Progenitor cell of endocrine pancreas (in vitro differentiated cells): ENCODE measurements around the gene MAIP1. TPM values are rescaled to one million over a fixed set of nuclear protein-coding genes. Genes with fewer than 3 reads are reported as not detected.

ENCODE experiments used
- DNase-seq: peaks from one replicate; pipeline ENCODE4 v3.0.0; 2021; ENCODE audit warnings: low spot score; ENCODE audit not compliant: unreplicated experiment
- H3K27ac Mint-ChIP-seq: 2 replicates; pipeline ENCODE4 v1.8.0; 2021; ENCODE audit warnings: mild to moderate bottlenecking, moderate library complexity, mixed read lengths
- H3K27me3 Mint-ChIP-seq: 2 replicates; pipeline ENCODE4 v1.8.0; 2021; ENCODE audit warnings: mixed read lengths
- H3K36me3 Mint-ChIP-seq: 2 replicates; pipeline ENCODE4 v1.8.0; 2022; ENCODE audit warnings: mixed read lengths; ENCODE audit not compliant: insufficient read depth
- H3K4me1 Mint-ChIP-seq: 2 replicates; pipeline ENCODE4 v1.8.0; 2021; ENCODE audit warnings: low read depth, mixed read lengths
- H3K4me3 Mint-ChIP-seq: 2 replicates; pipeline ENCODE4 v1.8.0; 2021; ENCODE audit warnings: low read depth, mild to moderate bottlenecking, moderate library complexity, mixed read lengths
- H3K9me3 Mint-ChIP-seq: 2 replicates; pipeline ENCODE4 v1.8.0; 2021; ENCODE audit warnings: low read depth, mixed read lengths
- CTCF ChIP-seq: fragments of 200-600 bp; sonication (generic); IDR thresholded peaks from one replicate; pipeline ENCODE4 v1.5.0; 2021; ENCODE audit warnings: antibody characterized with exemption, mild to moderate bottlenecking; ENCODE audit not compliant: unreplicated experiment
- total RNA-seq: library from RNA; stranded (reverse); gene quantifications from 2 replicates; pipeline ENCODE4 v1.2.1, GENCODE V29; 2021

Gene MAIP1
- total RNA-seq, 1 donor from 2014 or later: 20.4 TPM

GRCh38 chr2:199933466-199933865 is 21.9 kb upstream of the MAIP1 start:
- Mint-ChIP-seq H3K27ac (no peak overlapping the region), H3K4me1 (peaks cover 8% of the 10 kb centered on the region), H3K36me3 (peaks cover 14% of the 10 kb centered on the region), H3K9me3 (no peaks in the 10 kb centered on the region), H3K27me3 (no peaks in the 10 kb centered on the region), H3K4me3 (no peak overlapping the region)
- no peak for TF ChIP-seq CTCF
- DNase-seq: no peak

GRCh38 chr2:199936554-199936953 is 18.8 kb upstream of the MAIP1 start:
- H3K27ac Mint-ChIP-seq: peak overlapping the region; percentile 61
- no peak for DNase-seq
- peaks cover 13% of the 10 kb centered on the region for H3K36me3 Mint-ChIP-seq
- H3K4me3 Mint-ChIP-seq: peak overlapping the region; percentile 35
- H3K27me3 Mint-ChIP-seq: no peaks in the 10 kb centered on the region
- TF ChIP-seq CTCF: no peak
- peaks cover 8% of the 10 kb centered on the region for H3K4me1 Mint-ChIP-seq
- H3K9me3 Mint-ChIP-seq: no peaks in the 10 kb centered on the region

DNA sequence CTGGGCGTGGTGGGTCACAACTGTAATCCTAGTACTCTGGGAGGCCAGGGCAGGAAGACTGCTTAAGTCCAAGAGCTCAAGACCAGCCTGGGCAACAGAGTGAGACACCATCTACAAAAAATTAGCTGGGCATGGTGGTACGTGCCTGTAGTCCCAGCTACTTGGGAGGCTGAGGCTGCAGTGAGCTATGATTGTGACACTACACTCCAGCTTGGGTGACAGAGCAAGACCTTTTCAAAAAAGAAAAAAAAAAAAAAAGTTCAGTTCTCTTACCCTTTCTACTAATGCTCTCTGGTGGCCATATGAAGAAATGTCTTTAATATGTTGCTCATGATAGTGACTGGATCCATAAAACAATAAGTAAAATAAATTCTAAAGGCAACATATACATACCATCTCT is 15.0 kb upstream of the MAIP1 start:
- H3K4me1 Mint-ChIP-seq: peaks cover 8% of the 10 kb centered on the region
- peaks cover 20% of the 10 kb centered on the region for H3K36me3 Mint-ChIP-seq
- no peak overlapping the region for H3K27ac Mint-ChIP-seq
- no peaks in the 10 kb centered on the region for H3K27me3 Mint-ChIP-seq
- peak; percentile 49 for TF ChIP-seq CTCF
- no peak for DNase-seq
- H3K9me3 Mint-ChIP-seq: no peaks in the 10 kb centered on the region
- H3K4me3 Mint-ChIP-seq: no peak overlapping the region

- Mint-ChIP-seq H3K4me1 (no peaks in the 10 kb centered on the region), H3K9me3 (no peaks in the 10 kb centered on the region), H3K27me3 (no peaks in the 10 kb centered on the region), H3K27ac (no peak overlapping the region), H3K4me3 (no peak overlapping the region), H3K36me3 (peaks cover 27% of the 10 kb centered on the region)
- TF ChIP-seq CTCF: no peak
- no peak for DNase-seq
Measured at GRCh38 chr2:199943373-199943772, 12.0 kb upstream of the MAIP1 start.

- DNase-seq: no peak
- peaks cover 22% of the 10 kb centered on the region for H3K36me3 Mint-ChIP-seq
- TF ChIP-seq CTCF: no peak
- no peak overlapping the region for H3K27ac Mint-ChIP-seq
- H3K27me3 Mint-ChIP-seq: no peaks in the 10 kb centered on the region
- no peak overlapping the region for H3K4me3 Mint-ChIP-seq
- H3K9me3 Mint-ChIP-seq: no peaks in the 10 kb centered on the region
- no peaks in the 10 kb centered on the region for H3K4me1 Mint-ChIP-seq
Measured at GRCh38 chr2:199946196-199946595, 9.2 kb upstream of the MAIP1 start.
